Stomach (tissue), 9 donors: ENCODE data around the gene DGKQ. TPM values are rescaled to one million over a fixed set of nuclear protein-coding genes. Genes with fewer than 3 reads are reported as not detected.

Experiments used
- DNase-seq, 2 donors: peaks; one replicate each; pipeline versions ENCODE4 v3.0.0 to v3.0.0-alpha.2; 2013 to 2019
- H3K27ac ChIP-seq, 5 donors: fragments of 200-600 bp in 4 of 5; sonication (generic) in 4 of 5; one replicate each; pipeline ENCODE4 v1.5.1; 2013 to 2019; ENCODE audit warnings: mild to moderate bottlenecking in 1 of 5, moderate library complexity in 1 of 5
- H3K27me3 ChIP-seq, 3 donors: fragments of 200-600 bp; sonication (generic); one replicate each; pipeline ENCODE4 v1.5.1; 2017 to 2019; ENCODE audit warnings: mixed run types in 1 of 3
- H3K36me3 ChIP-seq, 4 donors: fragments of 200-600 bp; sonication (generic); 1 replicate in 3 of 4; 2 replicates in 1 of 4; pipeline ENCODE4 v1.5.1; 2016 to 2019
- H3K4me1 ChIP-seq, 4 donors: fragments of 200-600 bp; sonication (generic); one replicate each; pipeline ENCODE4 v1.5.1; 2016 to 2019
- H3K4me3 ChIP-seq, 4 donors: fragments of 200-600 bp; sonication (generic) in 3 of 4; one replicate each; pipeline ENCODE4 v1.5.1; 2016 to 2019; ENCODE audit warnings: mild to moderate bottlenecking in 1 of 4
- H3K9me3 ChIP-seq, 4 donors: fragments of 200-600 bp; sonication (generic); one replicate each; pipeline ENCODE4 v1.5.1; 2016 to 2019
- CTCF ChIP-seq, 7 experiments: fragments of 450-650 bp in 4 of 7; fragments of 200-600 bp in 3 of 7; sonication (generic) in 3 of 7; IDR thresholded peaks; one replicate each; pipeline ENCODE4 v1.5.1; 2016 to 2019; ENCODE audit warnings: antibody characterized with exemption in 7 of 7, control low read depth in 2 of 7, mild to moderate bottlenecking in 1 of 7
- EP300 ChIP-seq: sonication (generic); formaldehyde crosslinking; IDR thresholded peaks from one replicate; pipeline ENCODE4 v1.6.1; 2017; ENCODE audit warnings: antibody characterized with exemption
- POLR2A ChIP-seq, 4 donors: fragments of 450-650 bp; IDR thresholded peaks; one replicate each; pipeline ENCODE4 v1.6.1; 2016; ENCODE audit warnings: antibody characterized with exemption in 4 of 4, control low read depth in 2 of 4, mild to moderate bottlenecking in 1 of 4, moderate library complexity in 1 of 4
- POLR2AphosphoS5 ChIP-seq, 3 donors: sonication (generic); formaldehyde crosslinking; IDR thresholded peaks; one replicate each; pipeline ENCODE4 v1.6.1; 2016; ENCODE audit warnings: antibody characterized with exemption in 3 of 3
- WGBS, 5 donors: extraction: QIAGEN DNeasy Blood & Tissue Kit in 3 of 5; methylation state at CpG; one replicate each; pipeline versions ENCODE4 v1.1.5 to v1.1.7; 2013 to 2018; 5-methylcytosine and 5-hydroxymethylcytosine counted together
- intact Hi-C: fragments of 100-400 bp; cut with DNase I; formaldehyde crosslinking; loops from one replicate; pipeline ENCODE4 v1.15.1; 2023; ENCODE audit warnings: low total_unique reads
- polyA plus RNA-seq, 3 donors: library from polyadenylated mRNA; stranded (reverse); fragments of 200-250 nt; gene quantifications; one replicate each; pipeline ENCODE4 v1.2.3, GENCODE V29; 2013
- total RNA-seq, 5 donors: library from RNA; depleted of rRNA; stranded (reverse); fragments of >200 nt; gene quantifications; one replicate each; pipeline versions ENCODE4 v1.1.0 to v1.2.3, GENCODE V29; 2014 to 2016
- donor health status: healthy with polysubstance abuse.
- donor health status: Bipolar disorder and iron deficiency.
- donor health status: healthy.

The DGKQ gene
- total and polyA plus RNA-seq, 8 donors, result 3.8 to 176 (median 7.3) TPM

- WGBS, 5 donors, result 83 to 92% (median 91%) methylated on average over 23 to 48 of the region's 48 CpGs
- Histone ChIP-seq H3K36me3 (peaks cover 25 to 55% (median 49%) of the 10 kb centered on the region in 4 donors), H3K4me3 (no peak overlapping the region), H3K27ac (no peak overlapping the region), H3K9me3 (no peaks in the 10 kb centered on the region), H3K27me3 (peaks cover 0 to 16% (median 0%) of the 10 kb centered on the region in 3 donors), H3K4me1 (peaks cover 22 to 37% (median 30%) of the 10 kb centered on the region in 4 donors)
- TF ChIP-seq POLR2AphosphoS5 (IDR thresholded peaks at IDR 0.05), result no peak
- TF ChIP-seq CTCF (IDR thresholded peaks at IDR 0.05), result no peak
- no peak for TF ChIP-seq EP300
- TF ChIP-seq POLR2A (IDR thresholded peaks at IDR 0.05), result no peak
- DNase-seq, result no peak
- intact Hi-C loops, result no loop called here
These were observed 6.9 kb downstream of the DGKQ start for GRCh38 chr4:966266-967112.

GRCh38 chr4:965766-966134, 7.6 kb downstream of the DGKQ start:
- H3K27me3 ChIP-seq, result peaks cover 0 to 16% (median 0%) of the 10 kb centered on the region in 3 donors
- H3K4me1 ChIP-seq, result peaks cover 17 to 29% (median 23%) of the 10 kb centered on the region in 4 donors
- peaks cover 25 to 62% (median 56%) of the 10 kb centered on the region in 4 donors for H3K36me3 ChIP-seq
- no peak overlapping the region for H3K27ac ChIP-seq
- 84 to 96% (median 92%) methylated on average over 10 to 21 of the region's 21 CpGs for WGBS, 5 donors
- H3K4me3 ChIP-seq, result no peak overlapping the region
- H3K9me3 ChIP-seq, result no peaks in the 10 kb centered on the region
- DNase-seq, result no peak
- TF ChIP-seq EP300 (no peak), POLR2AphosphoS5 (IDR thresholded peaks at IDR 0.05) (no peak), CTCF (IDR thresholded peaks at IDR 0.05) (no peak)
- intact Hi-C loops, result no loop called here

- Histone ChIP-seq H3K27me3 (peaks cover 0 to 16% (median 0%) of the 10 kb centered on the region in 3 donors), H3K4me1 (peaks cover 17 to 24% (median 21%) of the 10 kb centered on the region in 4 donors), H3K4me3 (no peak overlapping the region), H3K36me3 (peaks cover 25 to 68% (median 61%) of the 10 kb centered on the region in 4 donors), H3K27ac (no peak overlapping the region), H3K9me3 (no peaks in the 10 kb centered on the region)
- TF ChIP-seq EP300 (no peak), POLR2A (IDR thresholded peaks at IDR 0.05) (no peak), POLR2AphosphoS5 (IDR thresholded peaks at IDR 0.05) (no peak), CTCF (IDR thresholded peaks at IDR 0.05) (no peak)
- 85 to 93% (median 90%) methylated on average over 12 to 26 of the region's 26 CpGs for WGBS, 5 donors
- intact Hi-C loops, result no loop called here
- no peak for DNase-seq
These were observed 8.2 kb downstream of the DGKQ start for GRCh38 chr4:965048-965765.

- peaks cover 17 to 21% (median 18%) of the 10 kb centered on the region in 4 donors for H3K4me1 ChIP-seq
- peaks cover 0 to 16% (median 0%) of the 10 kb centered on the region in 3 donors for H3K27me3 ChIP-seq
- intact Hi-C loops, result no loop called here
- WGBS, 5 donors, result 91 to 95% (median 91%) methylated on average over 8 to 23 of the region's 23 CpGs
- TF ChIP-seq CTCF (IDR thresholded peaks at IDR 0.05), result no peak
- no peak for TF ChIP-seq POLR2AphosphoS5 (IDR thresholded peaks at IDR 0.05)
- no peak for TF ChIP-seq EP300
- no peak for TF ChIP-seq POLR2A (IDR thresholded peaks at IDR 0.05)
- H3K4me3 ChIP-seq, result no peak overlapping the region
- DNase-seq, result no peak
- peaks cover 25 to 75% (median 69%) of the 10 kb centered on the region in 4 donors for H3K36me3 ChIP-seq
- H3K27ac ChIP-seq, result no peak overlapping the region
- H3K9me3 ChIP-seq, result no peaks in the 10 kb centered on the region
These were observed 8.9 kb downstream of the DGKQ start for GRCh38 chr4:964346-965025.
